Measurements from ENCODE around the gene EEF2K. TPM values are rescaled to one million over a fixed set of nuclear protein-coding genes. Genes with fewer than 3 reads are reported as not detected.

The EEF2K gene
- total RNA-seq, 4 donors from 2014 or later = 18.7 to 39.9 (median 21.2) TPM

DNA sequence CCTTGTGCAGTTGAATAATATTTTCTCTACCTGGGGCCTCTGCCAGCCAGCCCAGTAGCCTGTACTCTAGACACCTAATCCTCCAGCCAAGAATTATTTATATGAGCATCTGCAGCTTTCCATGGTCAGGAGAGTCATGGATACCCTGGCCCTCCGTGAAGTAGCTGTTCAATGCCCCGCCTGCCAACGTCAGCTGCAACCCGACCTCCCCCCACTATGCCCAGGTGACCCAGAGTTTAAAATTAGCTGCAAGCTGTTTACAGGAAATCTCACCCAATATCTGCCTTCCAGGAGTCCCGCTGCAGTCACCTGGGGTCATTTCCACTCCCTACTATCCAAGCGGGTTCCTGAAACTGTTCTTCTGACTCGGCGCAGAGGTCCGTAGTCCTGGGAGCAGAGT lies 31.4 kb upstream of the EEF2K start:
- in situ Hi-C loops (cut with MboI; ENCODE audit: low sequenced_read_pairs in 4 of 4) = loop anchor here in 2 of 4 donors (10.0 to 25.0 kb wide), 2 partner anchors 70 to 1012 kb away; partner anchors contain the start of genes DNAH3 (in 1 of the 2) and LDAF1 (in 1 of the 2)
- intact Hi-C loops (cut with DNase I; ENCODE audit: low total_unique reads) = no loop called here
- DNase-seq = peak in 1 of 2 donors; percentile 31

DNA sequence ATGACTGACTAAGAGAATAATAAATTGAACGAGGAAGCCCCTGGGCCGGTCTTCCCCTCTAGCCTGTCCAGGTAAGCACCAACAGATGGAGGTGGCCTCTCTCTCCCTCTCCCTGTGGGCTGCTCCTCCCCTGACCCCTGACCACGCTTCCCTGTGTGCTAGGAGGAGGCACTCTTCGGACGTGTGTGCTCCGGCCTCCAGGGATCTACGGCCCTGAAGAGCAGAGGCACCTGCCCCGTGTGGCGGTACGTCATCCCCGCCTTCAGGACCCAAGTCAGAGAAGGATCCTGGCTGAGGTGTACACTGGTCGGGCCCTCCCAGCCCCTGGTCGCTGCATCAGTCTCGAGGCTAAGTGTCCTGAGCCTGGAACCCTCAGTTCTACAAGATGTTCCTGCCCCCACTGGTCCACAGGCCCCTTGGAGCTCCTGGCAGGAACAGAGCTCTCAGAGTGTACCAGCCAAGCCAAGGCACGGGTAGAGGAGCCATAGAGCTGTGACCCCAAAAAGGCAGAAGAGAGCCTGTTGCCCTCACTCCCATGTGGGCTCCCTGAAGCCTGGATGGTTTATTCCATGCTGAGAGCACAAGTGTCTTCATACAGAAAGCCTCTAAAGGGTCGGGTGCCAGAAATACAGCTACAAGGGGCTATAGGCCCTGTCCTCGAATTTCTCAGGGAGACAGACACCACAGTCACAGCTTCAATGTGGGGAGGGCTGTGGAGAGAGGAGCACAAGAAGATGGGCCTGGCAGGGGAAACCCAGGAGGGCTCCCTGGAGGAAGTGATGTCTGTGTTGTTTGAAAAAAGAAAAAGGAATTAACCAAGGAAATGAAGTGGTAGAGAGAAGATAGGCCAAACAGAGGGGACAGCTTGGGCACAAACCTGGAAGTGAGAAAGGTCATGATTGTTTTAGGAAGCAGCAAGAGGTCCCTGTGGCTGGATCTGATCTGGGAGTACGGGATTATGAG lies 27.8 kb upstream of the EEF2K start:
- peaks cover 4 to 7% of the 10 kb centered on the region in 2 donors for H3K4me1 ChIP-seq
- no peak overlapping the region for H3K4me3 ChIP-seq
- H3K27me3 ChIP-seq = no peaks in the 10 kb centered on the region
- no peak for ATAC-seq
- in situ Hi-C loops (cut with MboI; ENCODE audit: low sequenced_read_pairs in 4 of 4) (loop anchor here in 2 of 4 donors (10.0 to 25.0 kb wide), 2 partner anchors 73 to 1016 kb away; partner anchors contain the start of genes DNAH3 (in 1 of the 2) and LDAF1 (in 1 of the 2)), intact Hi-C loops (cut with DNase I; ENCODE audit: low total_unique reads) (no loop called here)
- no peak for DNase-seq
- no peak overlapping the region for H3K27ac ChIP-seq
- no peaks in the 10 kb centered on the region for H3K9me3 ChIP-seq
- TF ChIP-seq, protein P1, sequence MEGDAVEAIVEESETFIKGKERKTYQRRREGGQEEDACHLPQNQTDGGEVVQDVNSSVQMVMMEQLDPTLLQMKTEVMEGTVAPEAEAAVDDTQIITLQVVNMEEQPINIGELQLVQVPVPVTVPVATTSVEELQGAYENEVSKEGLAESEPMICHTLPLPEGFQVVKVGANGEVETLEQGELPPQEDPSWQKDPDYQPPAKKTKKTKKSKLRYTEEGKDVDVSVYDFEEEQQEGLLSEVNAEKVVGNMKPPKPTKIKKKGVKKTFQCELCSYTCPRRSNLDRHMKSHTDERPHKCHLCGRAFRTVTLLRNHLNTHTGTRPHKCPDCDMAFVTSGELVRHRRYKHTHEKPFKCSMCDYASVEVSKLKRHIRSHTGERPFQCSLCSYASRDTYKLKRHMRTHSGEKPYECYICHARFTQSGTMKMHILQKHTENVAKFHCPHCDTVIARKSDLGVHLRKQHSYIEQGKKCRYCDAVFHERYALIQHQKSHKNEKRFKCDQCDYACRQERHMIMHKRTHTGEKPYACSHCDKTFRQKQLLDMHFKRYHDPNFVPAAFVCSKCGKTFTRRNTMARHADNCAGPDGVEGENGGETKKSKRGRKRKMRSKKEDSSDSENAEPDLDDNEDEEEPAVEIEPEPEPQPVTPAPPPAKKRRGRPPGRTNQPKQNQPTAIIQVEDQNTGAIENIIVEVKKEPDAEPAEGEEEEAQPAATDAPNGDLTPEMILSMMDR (IDR thresholded peaks at IDR 0.05 in 4 of 5, conservative IDR thresholded peaks at IDR 0.05 in 1 of 5) = no peak
- TF ChIP-seq POLR2A (IDR thresholded peaks at IDR 0.05) = no peak
- no peaks in the 10 kb centered on the region for H3K36me3 ChIP-seq

More for the DNA sequence above, 31.4 kb upstream of the EEF2K start:
- Histone ChIP-seq H3K4me1 (peaks cover 4 to 7% of the 10 kb centered on the region in 2 donors), H3K27ac (peak overlapping the region; percentile 45 to 69 (median 64)), H3K36me3 (no peaks in the 10 kb centered on the region), H3K9me3 (no peaks in the 10 kb centered on the region), H3K27me3 (no peaks in the 10 kb centered on the region), H3K4me3 (peak overlapping the region in 1 of 4 donors; percentile 9)
- peak; percentile 69 to 79 for ATAC-seq
- no peak for TF ChIP-seq POLR2A (IDR thresholded peaks at IDR 0.05)
- TF ChIP-seq, protein P1 (IDR thresholded peaks at IDR 0.05 in 4 of 5, conservative IDR thresholded peaks at IDR 0.05 in 1 of 5) = no peak

DNA sequence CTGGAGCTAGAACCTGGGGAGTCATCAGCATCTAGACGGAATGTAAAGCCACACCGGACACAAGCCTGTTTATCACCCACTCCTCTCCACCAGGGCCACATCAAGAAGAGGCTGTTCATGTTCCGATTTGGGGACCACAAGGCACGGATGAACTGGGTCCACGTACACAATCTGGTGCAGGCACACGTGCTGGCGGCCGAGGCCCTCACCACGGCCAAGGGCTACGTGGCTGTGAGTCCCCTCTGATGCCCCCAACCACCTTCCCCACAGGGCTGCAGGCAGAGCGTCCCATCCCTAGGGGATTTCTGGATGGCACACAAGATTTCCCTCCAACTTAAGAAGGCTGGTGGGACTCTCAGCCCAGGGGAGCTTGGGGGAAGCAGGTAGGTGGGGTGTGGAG lies 24.7 kb upstream of the EEF2K start:
- Histone ChIP-seq H3K9me3 (no peaks in the 10 kb centered on the region), H3K4me3 (no peak overlapping the region), H3K27me3 (no peaks in the 10 kb centered on the region), H3K27ac (no peak overlapping the region), H3K4me1 (no peaks in the 10 kb centered on the region), H3K36me3 (no peaks in the 10 kb centered on the region)
- intact Hi-C loops (cut with DNase I; ENCODE audit: low total_unique reads) (no loop called here), in situ Hi-C loops (cut with MboI; ENCODE audit: low sequenced_read_pairs in 4 of 4) (loop anchor here (5.0 to 25.0 kb wide), 4 partner anchors 87 to 1019 kb away; partner anchors contain the start of genes MOSMO (in 2 of the 4), PDZD9 (in 2 of the 4), DNAH3 (in 1 of the 4) and LDAF1 (in 1 of the 4))
- TF ChIP-seq, protein P1 (IDR thresholded peaks at IDR 0.05 in 4 of 5, conservative IDR thresholded peaks at IDR 0.05 in 1 of 5) = no peak
- no peak for TF ChIP-seq POLR2A (IDR thresholded peaks at IDR 0.05)
- DNase-seq = no peak
- ATAC-seq = no peak

DNA sequence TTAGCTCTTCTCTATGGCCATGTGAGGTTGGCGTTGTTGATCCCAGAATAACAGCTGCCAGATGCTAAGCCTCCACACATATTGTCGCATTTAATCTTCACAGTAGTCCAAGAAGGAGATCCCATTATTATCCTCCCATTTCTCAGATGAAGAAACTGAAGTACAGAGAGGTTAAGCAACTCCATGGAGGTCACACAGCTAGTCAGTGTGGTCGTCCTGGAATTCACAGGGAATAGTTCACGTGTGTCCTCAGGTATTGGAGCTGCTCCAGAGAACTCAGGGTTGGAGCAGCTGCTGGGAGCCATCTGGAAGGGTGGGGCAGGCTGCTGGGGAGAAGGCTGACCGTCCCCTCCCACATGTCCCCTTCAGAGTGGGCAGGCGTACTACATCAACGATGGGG lies 24.2 kb upstream of the EEF2K start:
- Histone ChIP-seq H3K9me3 (no peaks in the 10 kb centered on the region), H3K27ac (no peak overlapping the region), H3K4me1 (no peaks in the 10 kb centered on the region), H3K27me3 (no peaks in the 10 kb centered on the region), H3K4me3 (no peak overlapping the region), H3K36me3 (no peaks in the 10 kb centered on the region)
- TF ChIP-seq, protein P1 (IDR thresholded peaks at IDR 0.05 in 4 of 5, conservative IDR thresholded peaks at IDR 0.05 in 1 of 5) = no peak
- TF ChIP-seq POLR2A (IDR thresholded peaks at IDR 0.05) = no peak
- intact Hi-C loops (cut with DNase I; ENCODE audit: low total_unique reads) = no loop called here
- DNase-seq = no peak
- in situ Hi-C loops (cut with MboI; ENCODE audit: low sequenced_read_pairs in 4 of 4) = loop anchor here (5.0 to 25.0 kb wide), 4 partner anchors 87 to 1020 kb away; partner anchors contain the start of genes MOSMO (in 2 of the 4), PDZD9 (in 2 of the 4), DNAH3 (in 1 of the 4) and LDAF1 (in 1 of the 4)
- ATAC-seq = no peak

Measured in gastrocnemius medialis (tissue), 4 donors.